ENCODE measurements around the gene ANO2. TPM values are rescaled to one million over a fixed set of nuclear protein-coding genes. Genes with fewer than 3 reads are reported as not detected.

Gene ANO2
- total and polyA plus RNA-seq, 8 donors, result 0.44 to 16.9 (median 3.8) TPM; not detected in 1

DNA sequence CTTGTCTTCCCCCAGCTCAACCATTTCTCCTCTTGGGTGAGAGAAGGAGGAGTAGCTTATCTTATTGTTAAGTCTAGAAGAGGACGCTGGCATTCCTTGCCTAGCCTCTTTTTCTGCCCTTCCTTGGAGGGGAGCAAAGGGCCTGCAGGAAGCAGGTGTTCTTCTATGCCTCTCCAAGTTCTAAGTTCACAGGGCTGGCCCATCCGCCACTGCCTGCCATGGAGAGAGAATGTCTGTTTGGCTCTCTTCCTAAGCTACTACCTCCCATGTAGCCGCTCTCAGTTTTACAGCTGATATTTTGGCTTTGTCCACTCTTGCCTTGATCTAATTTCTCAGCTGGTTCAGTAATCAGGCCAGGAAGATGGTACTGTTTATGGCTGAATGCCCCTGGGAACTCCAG lies 312.0 kb downstream of the ANO2 start:
- no peak overlapping the region for H3K27ac ChIP-seq
- H3K27me3 ChIP-seq, result peaks cover 0 to 11% (median 0%) of the 10 kb centered on the region in 3 donors
- no peak for DNase-seq
- H3K4me3 ChIP-seq, result no peak overlapping the region
- no peaks in the 10 kb centered on the region for H3K9me3 ChIP-seq
- no peaks in the 10 kb centered on the region for H3K36me3 ChIP-seq
- TF ChIP-seq, protein P1, sequence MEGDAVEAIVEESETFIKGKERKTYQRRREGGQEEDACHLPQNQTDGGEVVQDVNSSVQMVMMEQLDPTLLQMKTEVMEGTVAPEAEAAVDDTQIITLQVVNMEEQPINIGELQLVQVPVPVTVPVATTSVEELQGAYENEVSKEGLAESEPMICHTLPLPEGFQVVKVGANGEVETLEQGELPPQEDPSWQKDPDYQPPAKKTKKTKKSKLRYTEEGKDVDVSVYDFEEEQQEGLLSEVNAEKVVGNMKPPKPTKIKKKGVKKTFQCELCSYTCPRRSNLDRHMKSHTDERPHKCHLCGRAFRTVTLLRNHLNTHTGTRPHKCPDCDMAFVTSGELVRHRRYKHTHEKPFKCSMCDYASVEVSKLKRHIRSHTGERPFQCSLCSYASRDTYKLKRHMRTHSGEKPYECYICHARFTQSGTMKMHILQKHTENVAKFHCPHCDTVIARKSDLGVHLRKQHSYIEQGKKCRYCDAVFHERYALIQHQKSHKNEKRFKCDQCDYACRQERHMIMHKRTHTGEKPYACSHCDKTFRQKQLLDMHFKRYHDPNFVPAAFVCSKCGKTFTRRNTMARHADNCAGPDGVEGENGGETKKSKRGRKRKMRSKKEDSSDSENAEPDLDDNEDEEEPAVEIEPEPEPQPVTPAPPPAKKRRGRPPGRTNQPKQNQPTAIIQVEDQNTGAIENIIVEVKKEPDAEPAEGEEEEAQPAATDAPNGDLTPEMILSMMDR (IDR thresholded peaks at IDR 0.05), result no peak
- TF ChIP-seq POLR2A (IDR thresholded peaks at IDR 0.05), result no peak
- TF ChIP-seq POLR2AphosphoS5 (IDR thresholded peaks at IDR 0.05), result no peak
- no peak for TF ChIP-seq EP300 (IDR thresholded peaks at IDR 0.05)
- intact Hi-C loops (cut with DNase I; ENCODE audit: low total_unique reads), result no loop called here
- 69 to 85% (median 81%) methylated on average over 3 of the region's 3 CpGs for WGBS, 5 donors
- H3K4me1 ChIP-seq, result no peaks in the 10 kb centered on the region

DNA sequence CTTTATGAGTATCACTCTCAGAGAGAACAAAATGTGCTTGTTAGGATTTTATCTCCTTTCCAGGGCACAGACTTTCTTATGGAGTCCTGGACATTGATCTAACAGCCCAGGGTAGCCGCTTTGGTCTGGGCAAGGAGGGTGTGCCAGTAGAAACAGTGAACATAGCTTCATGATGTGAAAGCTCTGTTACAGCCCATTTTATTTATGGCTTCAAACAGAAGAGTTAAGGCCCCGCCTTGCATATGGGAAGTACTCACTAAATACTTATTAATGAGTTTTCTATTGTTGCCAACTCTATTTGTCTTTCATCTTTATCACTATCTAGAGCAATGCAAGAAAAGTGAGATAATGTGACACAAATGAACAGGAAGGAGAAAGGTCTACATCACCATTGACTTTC lies 312.6 kb downstream of the ANO2 start:
- Histone ChIP-seq H3K27me3 (peaks cover 0 to 11% (median 0%) of the 10 kb centered on the region in 3 donors), H3K9me3 (no peaks in the 10 kb centered on the region), H3K36me3 (no peaks in the 10 kb centered on the region), H3K4me1 (no peaks in the 10 kb centered on the region), H3K4me3 (no peak overlapping the region), H3K27ac (no peak overlapping the region)
- TF ChIP-seq POLR2A (IDR thresholded peaks at IDR 0.05) (no peak), EP300 (IDR thresholded peaks at IDR 0.05) (no peak), POLR2AphosphoS5 (IDR thresholded peaks at IDR 0.05) (no peak)
- TF ChIP-seq, protein P1 (IDR thresholded peaks at IDR 0.05), result no peak
- 59 to 76% (median 62%) methylated on average over 2 of the region's 2 CpGs for WGBS, 5 donors
- DNase-seq, result no peak
- intact Hi-C loops (cut with DNase I; ENCODE audit: low total_unique reads), result no loop called here

DNA sequence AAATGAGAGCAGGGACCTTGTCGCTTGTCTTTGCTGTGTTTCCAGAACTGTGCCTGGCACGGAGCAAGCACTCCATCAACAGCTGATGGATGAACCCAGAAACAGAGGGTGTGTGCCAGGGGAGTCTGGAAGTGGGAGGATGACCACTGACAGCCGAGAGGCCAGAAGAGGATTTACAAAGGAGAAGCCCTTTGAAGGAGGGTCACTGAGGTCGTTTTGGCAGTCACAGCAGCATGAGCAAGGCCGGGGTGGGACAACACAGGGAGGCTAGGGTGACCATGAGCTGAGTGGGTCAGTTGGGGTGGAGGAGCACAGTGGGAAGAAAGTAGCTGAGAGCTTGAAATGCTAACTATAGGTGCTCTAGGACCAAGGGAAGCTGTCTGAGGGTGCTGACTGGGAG lies 313.6 kb downstream of the ANO2 start:
- H3K9me3 ChIP-seq, result no peaks in the 10 kb centered on the region
- TF ChIP-seq POLR2A (IDR thresholded peaks at IDR 0.05) (no peak), POLR2AphosphoS5 (IDR thresholded peaks at IDR 0.05) (no peak), EP300 (IDR thresholded peaks at IDR 0.05) (no peak)
- TF ChIP-seq, protein P1 (IDR thresholded peaks at IDR 0.05), result no peak

DNA sequence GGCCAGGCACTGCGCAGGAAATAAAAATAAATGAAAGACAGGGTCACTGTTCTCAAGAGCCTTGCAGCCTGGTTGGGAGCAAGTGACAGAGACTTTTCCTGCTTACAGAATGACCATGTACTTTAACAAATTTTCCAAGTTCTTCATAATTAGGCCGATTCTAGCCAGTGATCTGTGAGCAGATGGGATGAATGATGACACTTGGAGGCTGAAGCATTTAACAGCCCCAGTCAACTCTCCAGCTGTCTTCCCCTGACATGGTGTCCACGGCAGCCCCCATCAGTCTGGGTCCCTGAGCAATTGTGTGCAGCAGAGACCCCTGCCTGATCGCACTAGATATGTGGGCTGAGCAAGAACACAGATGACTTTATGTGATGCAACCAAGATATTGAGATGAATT lies 314.3 kb downstream of the ANO2 start:
- Histone ChIP-seq H3K27me3 (peaks cover 0 to 11% (median 0%) of the 10 kb centered on the region in 3 donors), H3K36me3 (no peaks in the 10 kb centered on the region), H3K27ac (no peak overlapping the region), H3K9me3 (no peaks in the 10 kb centered on the region), H3K4me1 (no peaks in the 10 kb centered on the region), H3K4me3 (no peak overlapping the region)
- TF ChIP-seq EP300 (IDR thresholded peaks at IDR 0.05) (no peak), POLR2A (IDR thresholded peaks at IDR 0.05) (no peak), POLR2AphosphoS5 (IDR thresholded peaks at IDR 0.05) (no peak)
- TF ChIP-seq, protein P1 (IDR thresholded peaks at IDR 0.05), result no peak
- 89 to 98% (median 93%) methylated on average over 4 of the region's 4 CpGs for whole genome bisulfite sequencing, 5 donors
- no peak for DNase-seq
- intact Hi-C loops (cut with DNase I; ENCODE audit: low total_unique reads), result no loop called here

More for the DNA sequence above, 313.6 kb downstream of the ANO2 start:
- Histone ChIP-seq H3K27ac (no peak overlapping the region), H3K4me3 (no peak overlapping the region), H3K27me3 (peaks cover 0 to 11% (median 0%) of the 10 kb centered on the region in 3 donors), H3K4me1 (no peaks in the 10 kb centered on the region), H3K36me3 (no peaks in the 10 kb centered on the region)
- intact Hi-C loops (cut with DNase I; ENCODE audit: low total_unique reads), result no loop called here
- DNase-seq, result no peak
- WGBS, 5 donors, result 73 to 79% (median 76%) methylated on average over 5 of the region's 5 CpGs

All from stomach (tissue), 9 donors.